A673 (cell line): ENCODE results near the gene TTLL3. TPM values are rescaled to one million over a fixed set of nuclear protein-coding genes. Genes with fewer than 3 reads are reported as not detected.

Experiments
- BruUV-seq: library from RNA; stranded (reverse); fragments of 400-500 nt; replicated peaks from 2 replicates; lab custom pipeline; 2021; lab: Mats Ljungman, UMichigan
- CTCF ChIA-PET: fragments of 300-600 bp; sonication (Branson Sonifier 250); formaldehyde crosslinking; loops from one replicate; lab custom pipeline; 2022; ENCODE audit warnings: antibody characterized with exemption; lab: Charles Lee
- POLR2A ChIA-PET: fragments of 300-600 bp; sonication (Branson Sonifier 250); formaldehyde crosslinking; loops from one replicate; lab custom pipeline; 2022; ENCODE audit warnings: antibody characterized with exemption; ENCODE audit not compliant: low non-redundant PET; lab: Charles Lee
- DNase-seq: peaks from one replicate; pipeline ENCODE4 v3.0.0-alpha.2; 2015; ENCODE audit warnings: low spot score
- H3K27ac ChIP-seq: fragments of 200-600 bp; sonication (generic); 2 replicates; pipeline ENCODE4 v1.5.1; 2016; ENCODE audit warnings: mixed run types, low read depth, mild to moderate bottlenecking, mixed read lengths, antibody characterized with exemption, low read length; ENCODE audit not compliant: poor library complexity, severe bottlenecking
- H3K27me3 ChIP-seq: fragments of 200-600 bp; sonication (generic); replicated peaks from 2 replicates; pipeline ENCODE4 v1.6.1; 2017; ENCODE audit warnings: mixed run types, low read depth, mild to moderate bottlenecking, mixed read lengths, antibody characterized with exemption, low read length; ENCODE audit not compliant: insufficient read depth, poor library complexity
- H3K36me3 ChIP-seq: fragments of 200-600 bp; sonication (generic); 2 replicates; pipeline ENCODE4 v1.6.1; 2016; ENCODE audit warnings: mixed run types, mild to moderate bottlenecking, mixed read lengths, antibody characterized with exemption, low read length; ENCODE audit not compliant: insufficient read depth, poor library complexity, severe bottlenecking
- H3K4me1 ChIP-seq: fragments of 200-600 bp; sonication (generic); 2 replicates; pipeline ENCODE4 v1.6.1; 2017; ENCODE audit warnings: mixed run types, mild to moderate bottlenecking, mixed read lengths, antibody characterized with exemption, low read length; ENCODE audit not compliant: insufficient read depth, poor library complexity, severe bottlenecking
- H3K4me3 ChIP-seq: fragments of 200-600 bp; sonication (generic); 2 replicates; pipeline ENCODE4 v1.5.1; 2016; ENCODE audit warnings: low read depth, mixed run types, mild to moderate bottlenecking, mixed read lengths, low read length; ENCODE audit not compliant: poor library complexity, severe bottlenecking
- H3K9me3 ChIP-seq: fragments of 200-600 bp; sonication (generic); 2 replicates; pipeline ENCODE4 v1.6.1; 2016; ENCODE audit warnings: mixed run types, low read depth, mild to moderate bottlenecking, mixed read lengths, antibody characterized with exemption, low read length; ENCODE audit not compliant: poor library complexity, severe bottlenecking
- CTCF ChIP-seq: fragments of 300-800, 200-600 bp; sonication (generic); conservative IDR thresholded peaks from 2 replicates; pipeline ENCODE4 v1.5.1; 2017; ENCODE audit warnings: low read depth, mild to moderate bottlenecking, antibody characterized with exemption, low read length, moderate library complexity, mixed read lengths
- EZH2 ChIP-seq: fragments of 200-600 bp; sonication (generic); IDR thresholded peaks from 2 replicates; pipeline ENCODE4 v1.6.1; 2017; ENCODE audit warnings: borderline replicate concordance, low read depth, mild to moderate bottlenecking, mixed read lengths, antibody characterized with exemption, low read length; ENCODE audit not compliant: poor library complexity, severe bottlenecking
- intact Hi-C: fragments of 100-400 bp; cut with micrococcal nuclease; formaldehyde crosslinking; loops from one replicate; pipeline ENCODE4 v1.10.0; 2022; ENCODE audit not compliant: unreplicated experiment
- total RNA-seq: library from RNA; stranded (reverse); gene quantifications from 2 replicates; pipeline ENCODE4 v1.2.3, GENCODE V29; 2021

The TTLL3 gene
- total RNA-seq, 1 experiment from 2014 or later = 6.7 TPM

GRCh38 chr3:9879830-9880549, 69.9 kb downstream of the TTLL3 start, which contains the start of gene CIDEC:
TSS of gene CIDEC (minus strand) at chr3:9880253. CDS start at chr3:9878486, 1,767 bp downstream.
- TF ChIP-seq CTCF (no peak), EZH2 (no peak)
- H3K4me3 ChIP-seq = no peak within 1 kb of the TSS
- ChIA-PET POLR2A (no interaction called here), CTCF (no interaction called here)
- no peaks in the 10 kb centered on the region for H3K27me3 ChIP-seq
- no peak within 1 kb of the TSS for H3K27ac ChIP-seq
- no peaks in the 10 kb centered on the region for H3K9me3 ChIP-seq
- DNase-seq = no peak
- no peaks in the 10 kb centered on the region for H3K36me3 ChIP-seq
- intact Hi-C loops = no loop called here
- H3K4me1 ChIP-seq = no peaks in the 10 kb centered on the region
- BruUV-seq = no TSS peak

GRCh38 chr3:9881441-9881840, 71.4 kb downstream of the TTLL3 start:
- Histone ChIP-seq H3K4me3 (no peak overlapping the region), H3K9me3 (no peaks in the 10 kb centered on the region), H3K36me3 (no peaks in the 10 kb centered on the region), H3K4me1 (no peaks in the 10 kb centered on the region), H3K27ac (no peak overlapping the region), H3K27me3 (no peaks in the 10 kb centered on the region)
- DNase-seq = no peak
- ChIA-PET CTCF (interaction anchor here (0.5 kb wide), 1 partner anchor 167 kb away, joined by 10 read pairs; no protein-coding TSS in a partner anchor), POLR2A (no interaction called here)
- intact Hi-C loops = no loop called here
- TF ChIP-seq EZH2 (no peak), CTCF (no peak)
- no TSS peak for BruUV-seq

GRCh38 chr3:9883706-9884554, 73.9 kb downstream of the TTLL3 start:
- TF ChIP-seq CTCF (no peak), EZH2 (no peak)
- intact Hi-C loops = no loop called here
- Histone ChIP-seq H3K4me3 (no peak overlapping the region), H3K4me1 (no peaks in the 10 kb centered on the region), H3K36me3 (no peaks in the 10 kb centered on the region), H3K27me3 (no peaks in the 10 kb centered on the region), H3K27ac (no peak overlapping the region), H3K9me3 (no peaks in the 10 kb centered on the region)
- CTCF ChIA-PET = no interaction called here
- no TSS peak for BruUV-seq
- no peak for DNase-seq
- POLR2A ChIA-PET = no interaction called here
